Urinary bladder (tissue), 4 donors: ENCODE data around the gene RBMS1. TPM values are rescaled to one million over a fixed set of nuclear protein-coding genes. Genes with fewer than 3 reads are reported as not detected.

ENCODE experiments used
- DNase-seq: peaks from one replicate; pipeline ENCODE4 v3.0.0-alpha.2; 2015; ENCODE audit errors: extremely low spot score
- H3K27ac ChIP-seq: one replicate; pipeline ENCODE4 v1.5.1; 2013; ENCODE audit warnings: low read depth, mild to moderate bottlenecking, moderate library complexity
- H3K36me3 ChIP-seq: one replicate; pipeline ENCODE4 v1.6.1; 2013; ENCODE audit warnings: mild to moderate bottlenecking, moderate library complexity; ENCODE audit not compliant: insufficient read depth
- H3K4me1 ChIP-seq: one replicate; pipeline ENCODE4 v1.6.1; 2013; ENCODE audit warnings: mild to moderate bottlenecking, moderate library complexity; ENCODE audit not compliant: insufficient read depth
- H3K4me3 ChIP-seq: one replicate; pipeline ENCODE4 v1.5.1; 2013; ENCODE audit warnings: low read depth, low read length
- WGBS: extraction: QIAGEN DNeasy Blood & Tissue Kit; methylation state at CpG from one replicate; pipeline ENCODE4 v1.1.7; 2013; 5-methylcytosine and 5-hydroxymethylcytosine counted together
- polyA plus RNA-seq: library from polyadenylated mRNA; stranded (reverse); fragments of 200-250 nt; gene quantifications from one replicate; pipeline ENCODE4 v1.2.3, GENCODE V29; 2013
- total RNA-seq: library from RNA; depleted of rRNA; stranded (reverse); fragments of >200 nt; gene quantifications from one replicate; pipeline ENCODE4 v1.2.3, GENCODE V29; 2014
- donor health status: healthy with polysubstance abuse.
- donor health status: healthy.

RBMS1 gene
- total and polyA plus RNA-seq, 2 donors: 41.7 to 182 TPM

DNA sequence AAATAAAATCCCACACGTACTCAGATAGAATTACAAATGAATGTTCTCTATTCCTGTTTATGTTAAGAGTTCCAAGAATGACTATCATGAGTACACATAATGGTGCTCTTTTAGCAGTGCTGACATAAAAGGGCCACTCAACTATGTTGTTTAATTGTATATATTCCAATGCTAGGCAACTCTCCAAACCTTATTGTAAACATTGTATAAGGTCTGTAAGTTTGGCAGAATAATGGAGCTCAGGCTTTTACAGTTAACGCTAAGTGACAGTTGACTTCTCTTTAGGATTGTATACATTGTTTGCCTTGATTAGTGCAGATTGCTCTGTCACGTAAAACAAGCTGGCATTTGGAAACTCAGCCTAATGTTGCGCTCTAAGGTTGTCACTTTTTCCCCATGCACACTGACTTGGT, 20.8 kb downstream of the RBMS1 start:
- Histone ChIP-seq H3K4me3 (no peak overlapping the region), H3K27ac (peak overlapping the region; percentile 38), H3K36me3 (no peaks in the 10 kb centered on the region), H3K4me1 (peaks cover 4% of the 10 kb centered on the region)
- peak; percentile 81 for DNase-seq
- WGBS: 27% methylated on average over 4 of the region's 4 CpGs

DNA sequence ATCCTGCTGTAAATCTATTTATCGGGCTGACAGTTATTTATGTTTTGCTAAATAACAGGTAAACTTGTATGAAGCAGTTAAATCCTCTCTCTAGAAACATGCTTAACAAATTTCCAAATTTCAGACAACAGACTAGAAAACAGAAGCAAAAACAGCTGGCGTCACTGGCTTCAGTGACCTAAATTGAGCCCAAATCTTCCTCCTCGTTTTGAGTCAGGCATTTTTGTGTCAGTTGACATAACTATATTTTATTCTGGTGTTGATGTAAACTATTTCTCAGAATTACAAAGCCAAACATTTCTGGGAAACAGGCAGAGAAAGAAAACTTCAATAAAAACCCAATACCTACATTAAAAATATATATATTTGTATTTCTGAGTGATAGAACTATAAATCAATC, 21.7 kb downstream of the RBMS1 start:
- H3K4me1 ChIP-seq: peaks cover 4% of the 10 kb centered on the region
- no peaks in the 10 kb centered on the region for H3K36me3 ChIP-seq
- no peak overlapping the region for H3K4me3 ChIP-seq
- no peak overlapping the region for H3K27ac ChIP-seq
- DNase-seq: no peak
- 41% methylated on average over 3 of the region's 3 CpGs for WGBS

DNA sequence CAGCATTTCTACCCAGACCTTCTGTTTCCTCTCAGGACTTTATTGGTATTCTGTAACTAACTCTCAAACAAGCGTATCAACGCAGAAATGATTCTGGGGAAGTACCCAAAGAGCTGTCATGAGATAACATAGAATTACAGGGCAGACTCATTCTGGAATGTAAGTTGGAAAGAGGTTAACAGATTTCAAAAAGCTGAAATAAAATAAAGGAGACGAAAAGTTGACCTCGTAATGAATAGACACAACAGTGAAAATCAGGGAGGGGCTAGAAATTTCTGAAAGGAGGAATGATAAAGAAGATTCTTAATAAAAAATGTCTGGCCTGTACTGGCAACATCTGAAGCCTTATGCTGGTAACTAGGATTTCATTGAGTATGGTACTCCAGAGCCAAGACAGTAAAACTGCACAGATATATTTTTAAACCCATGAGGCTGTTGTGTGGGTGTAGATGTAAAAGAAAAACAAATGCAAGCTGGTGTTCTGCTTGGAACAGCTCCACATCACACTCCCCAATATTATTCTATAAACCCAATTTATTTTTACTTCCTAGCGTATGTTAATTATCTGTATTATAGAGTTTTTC, 23.9 kb downstream of the RBMS1 start:
- DNase-seq: no peak
- no peak overlapping the region for H3K27ac ChIP-seq
- H3K4me3 ChIP-seq: no peak overlapping the region
- H3K36me3 ChIP-seq: no peaks in the 10 kb centered on the region
- WGBS: 32% methylated on average over 5 of the region's 5 CpGs
- peaks cover 2% of the 10 kb centered on the region for H3K4me1 ChIP-seq

DNA sequence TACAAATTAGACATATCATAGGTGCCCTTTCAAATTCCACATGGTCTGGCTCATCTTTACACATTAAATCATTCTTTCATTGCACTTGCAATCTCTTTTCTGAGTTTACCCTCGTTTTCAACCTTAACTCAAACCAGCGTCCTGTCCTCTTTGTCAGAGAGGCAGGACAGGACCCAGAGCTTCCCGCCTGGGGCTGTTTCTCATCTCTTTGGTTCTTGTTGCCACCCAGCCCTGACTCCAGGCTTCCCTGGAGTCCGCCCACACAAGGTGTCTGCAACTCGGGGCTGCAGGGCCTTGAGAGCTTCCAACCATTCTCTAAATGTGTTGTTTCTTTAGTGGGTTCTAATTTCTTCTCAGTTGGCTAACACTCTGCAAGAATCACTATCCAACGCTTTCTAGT, 24.4 kb downstream of the RBMS1 start:
- H3K4me1 ChIP-seq: peaks cover 2% of the 10 kb centered on the region
- no peak overlapping the region for H3K4me3 ChIP-seq
- no peak overlapping the region for H3K27ac ChIP-seq
- 55% methylated on average over 6 of the region's 6 CpGs for WGBS
- no peaks in the 10 kb centered on the region for H3K36me3 ChIP-seq
- DNase-seq: no peak

DNA sequence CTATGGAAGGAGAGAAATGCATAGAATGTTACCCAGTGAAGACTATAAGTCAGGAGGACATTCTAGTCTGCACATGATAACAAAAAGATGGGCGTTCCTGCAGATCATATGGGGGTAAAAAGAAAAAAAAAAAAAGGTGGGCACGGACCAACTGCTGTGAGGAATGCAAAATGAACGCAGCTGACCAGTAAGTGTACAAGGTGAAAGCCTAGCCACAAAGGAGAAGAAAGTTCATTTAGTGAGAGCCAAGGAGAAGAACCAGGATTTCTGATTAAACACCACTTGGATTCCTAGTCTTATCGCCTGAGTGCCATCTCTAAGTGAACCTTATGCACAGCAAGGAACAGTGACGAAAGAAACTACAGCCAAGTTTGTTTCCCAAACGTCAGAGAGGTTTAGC, 26.5 kb downstream of the RBMS1 start:
- WGBS: 91% methylated on average over 6 of the region's 6 CpGs
- no peaks in the 10 kb centered on the region for H3K36me3 ChIP-seq
- no peak overlapping the region for H3K4me3 ChIP-seq
- H3K27ac ChIP-seq: no peak overlapping the region
- no peaks in the 10 kb centered on the region for H3K4me1 ChIP-seq
- no peak for DNase-seq

DNA sequence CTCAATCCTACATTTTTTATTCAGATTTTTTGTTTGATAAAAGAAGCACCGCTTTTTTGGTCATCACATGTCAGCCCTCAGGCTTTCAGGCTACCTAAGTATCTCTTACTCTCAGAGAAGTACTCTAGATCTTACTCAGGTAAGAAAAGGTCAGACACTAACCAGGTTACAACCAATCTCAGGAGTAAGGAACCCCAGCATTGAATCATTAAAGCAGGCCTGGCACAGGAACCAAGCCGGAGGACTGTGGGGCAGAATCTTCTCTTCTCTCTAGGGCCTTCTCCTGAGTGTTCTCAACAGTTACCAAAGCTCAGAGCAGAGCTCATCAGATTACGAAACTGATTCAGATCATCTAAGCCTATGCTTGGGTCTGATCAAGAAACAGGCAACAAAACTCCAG, 28.2 kb downstream of the RBMS1 start:
- H3K27ac ChIP-seq: no peak overlapping the region
- WGBS: 91% methylated on average over 3 of the region's 3 CpGs

DNA sequence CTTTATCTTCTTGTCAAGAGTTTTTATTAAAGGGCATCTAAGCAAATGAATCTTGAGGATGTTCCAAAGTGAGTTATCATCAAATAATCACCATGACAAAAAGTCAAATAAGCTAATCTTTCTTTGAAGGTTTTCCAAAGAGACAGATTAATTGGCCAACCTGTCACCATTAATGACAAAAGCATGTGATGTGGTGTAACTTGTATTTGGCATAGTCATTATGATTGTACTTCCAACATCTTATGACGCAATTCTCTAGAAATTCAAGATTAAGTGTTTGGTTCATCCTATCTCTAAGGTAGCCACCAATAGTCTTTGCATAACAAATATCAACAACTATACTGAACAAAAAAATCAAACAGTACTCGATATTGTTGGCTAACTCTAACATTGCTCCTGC, 28.6 kb downstream of the RBMS1 start:
- Histone ChIP-seq H3K4me3 (no peak overlapping the region), H3K4me1 (no peaks in the 10 kb centered on the region), H3K27ac (no peak overlapping the region), H3K36me3 (no peaks in the 10 kb centered on the region)
- 67% methylated on average over 2 of the region's 2 CpGs for WGBS
- DNase-seq: no peak

More for the DNA sequence above, 28.2 kb downstream of the RBMS1 start:
- Histone ChIP-seq H3K4me1 (no peaks in the 10 kb centered on the region), H3K4me3 (no peak overlapping the region), H3K36me3 (no peaks in the 10 kb centered on the region)
- no peak for DNase-seq

DNA sequence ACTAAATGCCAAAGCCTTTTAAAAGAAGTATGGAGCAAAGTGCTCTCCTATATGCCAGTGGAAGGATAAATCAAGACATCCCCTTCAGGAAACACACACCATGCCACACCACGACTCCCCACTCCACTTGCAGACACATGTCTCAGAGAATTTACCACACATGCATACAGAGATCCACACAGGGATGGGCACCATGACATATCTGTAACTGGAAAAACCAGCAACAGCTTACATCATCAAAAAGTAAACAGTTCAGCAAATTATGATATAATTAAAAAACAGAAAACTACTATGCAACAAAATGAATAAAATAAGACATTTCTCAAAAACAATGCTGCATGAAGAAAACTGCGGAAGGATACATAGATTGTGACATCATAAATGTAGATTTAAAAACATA, 29.6 kb downstream of the RBMS1 start:
- no peak overlapping the region for H3K4me3 ChIP-seq
- DNase-seq: no peak
- no peaks in the 10 kb centered on the region for H3K4me1 ChIP-seq
- H3K27ac ChIP-seq: no peak overlapping the region
- no peaks in the 10 kb centered on the region for H3K36me3 ChIP-seq
- WGBS: 91% methylated on average over 2 of the region's 2 CpGs

DNA sequence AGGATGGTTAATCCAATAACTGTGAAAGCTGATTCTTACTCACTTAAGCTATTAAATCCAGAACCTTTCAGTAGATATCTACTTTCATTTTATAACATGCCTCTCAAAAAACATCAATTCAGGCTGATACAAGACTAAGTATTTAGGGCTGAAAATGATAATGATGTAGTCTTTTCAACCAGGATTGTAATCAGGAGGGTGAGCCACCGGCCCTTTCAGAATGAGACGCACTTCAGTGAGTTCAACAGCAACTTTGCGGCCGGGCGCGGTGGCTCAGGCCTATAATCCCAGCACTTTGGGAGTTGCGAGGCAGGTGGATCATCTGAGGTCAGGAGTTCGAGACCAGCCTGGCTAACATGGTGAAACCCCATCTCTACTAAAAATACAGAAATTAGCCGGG, 30.4 kb downstream of the RBMS1 start:
- Histone ChIP-seq H3K36me3 (no peaks in the 10 kb centered on the region), H3K27ac (no peak overlapping the region), H3K4me1 (no peaks in the 10 kb centered on the region), H3K4me3 (no peak overlapping the region)
- no peak for DNase-seq
- WGBS: 99% methylated on average over 9 of the region's 9 CpGs

DNA sequence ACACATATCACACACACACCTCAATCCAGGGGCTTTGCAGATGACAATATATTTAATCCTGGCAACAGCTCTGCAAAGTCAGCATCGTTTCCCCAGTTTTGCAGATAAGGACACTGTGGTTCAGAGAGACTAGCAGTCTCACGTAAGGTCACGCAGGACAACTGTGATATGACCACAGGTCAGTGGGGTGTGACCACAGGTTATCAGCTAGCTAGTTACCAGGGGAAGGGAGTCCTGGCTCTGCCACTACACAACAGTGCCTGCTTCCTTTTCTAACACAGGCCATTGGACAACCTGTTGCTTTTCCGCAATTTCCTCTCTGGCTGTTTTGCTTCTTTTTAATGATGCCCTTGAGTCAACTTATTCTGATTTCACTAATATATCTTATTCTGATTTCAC, 33.3 kb downstream of the RBMS1 start:
- H3K36me3 ChIP-seq: no peaks in the 10 kb centered on the region
- no peaks in the 10 kb centered on the region for H3K4me1 ChIP-seq
- no peak for DNase-seq
- 91% methylated on average over 4 of the region's 4 CpGs for WGBS
- no peak overlapping the region for H3K27ac ChIP-seq
- no peak overlapping the region for H3K4me3 ChIP-seq

DNA sequence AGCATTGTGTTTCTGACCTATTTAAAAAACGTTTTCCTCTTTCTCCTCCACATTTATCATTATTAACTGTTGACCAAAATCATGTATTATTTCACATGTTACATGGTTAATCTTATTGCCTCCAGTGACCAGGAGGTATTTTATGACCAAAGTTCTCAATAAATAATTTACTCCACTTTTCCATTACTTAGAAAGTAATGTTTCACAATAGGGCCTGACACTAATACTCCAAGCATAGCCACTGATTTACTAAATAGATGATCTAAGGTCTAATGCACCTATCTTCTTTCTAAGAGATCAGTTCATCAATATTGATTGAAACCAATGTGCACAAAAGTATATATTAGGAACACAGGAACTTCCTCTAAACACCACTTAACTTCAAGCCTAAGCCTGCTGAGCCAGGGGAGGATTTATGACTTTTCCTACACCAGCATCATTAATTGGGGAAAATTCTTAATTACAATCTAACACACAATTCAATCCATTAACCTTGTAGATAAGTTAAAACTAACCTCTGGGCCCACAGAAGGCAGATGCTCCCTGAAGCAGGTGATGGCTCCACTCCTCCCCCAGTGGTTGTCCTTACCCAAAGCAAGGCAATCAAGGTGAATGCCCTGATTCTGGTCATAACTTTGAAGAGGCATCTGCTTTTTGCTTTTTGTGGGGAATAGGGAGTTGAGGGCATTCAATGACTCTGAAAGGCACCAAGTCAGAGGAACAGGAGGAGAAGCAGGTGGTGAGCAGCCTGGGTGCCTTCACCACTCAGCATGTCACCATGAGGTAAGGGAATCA, 33.9 kb downstream of the RBMS1 start:
- no peak for DNase-seq
- Histone ChIP-seq H3K4me1 (no peaks in the 10 kb centered on the region), H3K36me3 (no peaks in the 10 kb centered on the region), H3K4me3 (no peak overlapping the region), H3K27ac (no peak overlapping the region)
- WGBS: 38% methylated on average over 1 of the region's 1 CpG

DNA sequence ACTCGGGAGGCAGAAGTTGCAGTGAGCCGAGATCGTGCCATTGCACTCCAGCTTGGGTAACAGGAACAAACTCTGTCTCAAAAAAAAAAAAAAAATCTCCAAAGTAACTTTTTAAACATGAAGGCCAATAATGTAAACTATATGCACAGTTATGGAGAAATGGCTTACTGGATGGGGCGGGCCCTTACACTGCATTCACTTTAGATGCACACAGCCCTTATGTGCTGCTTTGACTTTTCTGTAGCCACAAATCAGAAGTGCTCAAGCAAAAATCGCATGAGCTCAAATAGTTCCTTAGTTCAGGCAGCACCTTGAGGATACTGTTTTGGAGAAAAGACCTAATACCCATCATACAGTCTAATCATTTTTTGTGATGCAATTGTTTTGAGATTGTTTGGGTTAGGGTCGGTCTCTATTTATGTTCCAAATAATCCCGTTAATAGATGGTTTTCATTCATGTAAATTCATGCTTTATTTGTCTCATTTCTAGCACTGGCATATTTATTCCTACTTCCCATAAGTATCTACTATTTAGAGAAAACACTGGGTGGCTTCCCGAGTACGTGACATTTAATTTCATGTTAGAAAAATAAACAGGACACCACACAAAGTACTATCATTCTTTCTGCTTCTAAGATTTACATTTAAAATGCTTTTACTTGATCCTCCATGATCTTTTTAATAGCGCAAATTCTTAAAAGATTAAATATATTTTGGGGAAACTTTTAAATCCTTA, 34.7 kb downstream of the RBMS1 start:
- Histone ChIP-seq H3K4me1 (no peaks in the 10 kb centered on the region), H3K36me3 (no peaks in the 10 kb centered on the region), H3K4me3 (no peak overlapping the region), H3K27ac (peak overlapping the region; percentile 2)
- WGBS: 49% methylated on average over 10 of the region's 10 CpGs
- no peak for DNase-seq

DNA sequence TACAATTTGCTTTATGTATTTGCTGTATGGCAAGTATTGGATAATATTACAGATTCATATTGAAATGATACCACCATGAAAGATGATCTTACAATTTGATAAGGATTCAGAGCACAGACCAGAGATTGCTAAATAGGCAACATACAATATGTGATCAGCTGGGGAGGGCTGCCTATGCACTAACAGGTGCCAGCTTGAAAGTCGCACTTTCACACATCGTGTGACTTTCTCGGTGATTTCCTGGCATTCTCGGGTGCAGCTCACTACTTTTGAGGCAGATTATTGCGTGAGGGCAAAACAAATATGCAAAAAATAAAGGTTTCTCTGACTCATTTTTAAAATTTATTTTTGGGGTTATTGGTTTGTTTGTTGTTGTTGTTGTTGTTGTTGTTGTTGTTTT, 36.0 kb downstream of the RBMS1 start:
- no peaks in the 10 kb centered on the region for H3K36me3 ChIP-seq
- no peaks in the 10 kb centered on the region for H3K4me1 ChIP-seq
- WGBS: 93% methylated on average over 5 of the region's 5 CpGs
- no peak overlapping the region for H3K4me3 ChIP-seq
- DNase-seq: no peak
- no peak overlapping the region for H3K27ac ChIP-seq
